CD4-positive, alpha-beta T cell treated with Interleukin-17A for 4 hours (primary cell): Measurements from ENCODE around the gene NRGN.

Experiments
- DNase-seq: peaks from one replicate; pipeline ENCODE4 v3.0.0-alpha.2; 2020; ENCODE audit warnings: mixed read lengths

The NRGN gene

GRCh38 chr11:124793466-124794278 lies 53.9 kb downstream of the NRGN start:
- DNase-seq = peak; percentile 44

DNA sequence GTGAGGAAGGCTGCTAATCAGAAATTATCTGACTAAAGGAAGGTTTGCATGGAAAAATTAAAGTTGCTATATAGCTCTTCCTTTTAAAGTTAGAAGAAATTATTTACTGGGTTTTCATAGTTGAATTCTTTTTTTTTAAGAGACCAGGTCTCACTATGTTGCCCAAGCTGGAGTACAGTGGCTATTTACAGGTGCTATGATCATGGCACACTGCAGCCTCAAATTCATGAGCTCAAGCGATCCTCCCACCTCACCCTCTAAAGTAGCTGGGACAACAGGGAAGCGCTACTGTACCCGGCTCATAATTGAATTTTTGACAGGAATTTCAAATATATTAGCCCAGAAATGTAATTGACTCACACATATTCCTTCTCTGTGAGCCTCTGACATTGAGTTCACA lies 56.6 kb downstream of the NRGN start:
- DNase-seq = no peak
